SHP77 treated with DMSO at 0.1 percent for 48 hours (cell line): Measurements from ENCODE around the gene MADCAM1.
A peak's percentile ranks its signal among the peaks of the same experiment; 100 is the strongest.

ENCODE experiments used
- DNase-seq: peaks from one replicate; lab custom pipeline; 2025; lab: John Stamatoyannopoulos, UW

MADCAM1 gene

DNA sequence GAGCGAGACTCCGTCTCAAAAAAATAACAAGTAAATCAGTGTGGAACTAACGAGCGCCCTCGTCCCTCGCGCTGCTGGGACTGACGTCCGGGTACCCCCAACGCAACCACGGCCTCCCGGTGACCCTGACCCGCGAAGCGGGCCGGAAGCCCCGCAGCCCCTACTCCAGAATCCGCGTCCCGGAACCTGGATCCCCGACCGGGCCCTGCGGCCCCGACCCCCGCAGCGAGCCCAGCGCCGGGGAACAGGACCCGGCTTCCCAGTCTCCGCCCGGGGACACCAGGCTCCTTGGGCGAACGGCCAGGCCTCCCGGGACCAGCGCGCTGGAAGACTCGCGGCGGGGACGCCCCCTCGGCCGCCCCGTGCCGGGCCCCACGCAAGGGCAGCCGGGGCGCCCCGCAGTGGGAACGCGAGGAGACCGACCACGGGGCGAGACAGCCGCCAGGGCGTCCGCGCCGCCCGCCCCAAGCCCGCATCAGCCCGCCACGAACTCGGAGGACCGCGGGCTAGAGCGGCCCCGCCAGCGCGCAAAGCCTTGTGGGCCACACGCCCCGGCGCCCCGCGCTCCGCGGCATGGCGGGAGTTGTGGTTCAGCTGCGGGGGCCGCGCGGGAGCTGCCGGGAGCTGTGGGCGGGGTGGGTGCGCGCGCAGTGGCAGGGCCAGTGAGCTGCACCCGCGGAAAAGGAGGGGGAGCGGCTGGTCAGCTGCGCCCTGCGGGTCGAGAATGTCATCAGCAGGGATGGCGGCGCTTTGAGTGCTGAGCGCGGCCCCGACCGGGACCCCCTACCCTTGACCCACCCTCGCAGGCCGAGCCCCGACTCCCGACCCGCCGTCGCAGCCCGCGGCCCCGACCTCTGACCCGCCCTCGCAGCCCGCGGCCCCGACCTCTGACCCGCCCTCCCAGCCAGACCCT, 7.5 kb upstream of the MADCAM1 start:
- DNase-seq, result peak; percentile 75

GRCh38 chr19:489418-490196, 6.7 kb upstream of the MADCAM1 start:
- DNase-seq, result no peak

DNA sequence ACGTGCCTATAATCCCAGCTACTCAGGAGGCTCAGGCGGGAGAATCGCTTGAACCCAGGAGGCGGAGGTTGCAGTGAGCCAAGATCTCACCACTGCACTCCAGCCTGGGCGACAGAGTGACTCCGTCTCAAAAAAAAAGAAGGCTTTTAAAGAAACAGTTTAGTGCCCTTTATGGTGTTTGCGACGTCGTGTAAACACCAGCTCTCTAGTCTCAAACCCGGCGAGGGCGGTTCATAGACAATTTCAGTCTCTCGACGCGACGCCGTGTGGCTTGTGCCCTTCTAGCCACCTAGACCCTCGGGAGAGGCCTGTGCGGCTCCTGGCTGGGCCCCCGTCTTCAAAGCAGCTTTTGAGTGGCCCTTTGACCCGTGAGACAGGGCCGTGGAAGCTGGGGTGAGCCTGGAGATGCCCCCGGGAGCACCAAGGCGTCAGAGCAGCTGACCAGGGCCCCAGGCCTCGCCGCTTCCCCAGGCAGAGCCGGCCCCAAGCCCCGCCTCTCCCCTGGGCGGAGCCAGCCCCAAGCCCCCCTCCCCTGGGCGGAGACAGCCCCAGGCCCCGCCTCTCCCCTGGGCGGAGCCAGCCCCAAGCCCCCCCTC, 5.0 kb upstream of the MADCAM1 start:
- DNase-seq, result no peak

DNA sequence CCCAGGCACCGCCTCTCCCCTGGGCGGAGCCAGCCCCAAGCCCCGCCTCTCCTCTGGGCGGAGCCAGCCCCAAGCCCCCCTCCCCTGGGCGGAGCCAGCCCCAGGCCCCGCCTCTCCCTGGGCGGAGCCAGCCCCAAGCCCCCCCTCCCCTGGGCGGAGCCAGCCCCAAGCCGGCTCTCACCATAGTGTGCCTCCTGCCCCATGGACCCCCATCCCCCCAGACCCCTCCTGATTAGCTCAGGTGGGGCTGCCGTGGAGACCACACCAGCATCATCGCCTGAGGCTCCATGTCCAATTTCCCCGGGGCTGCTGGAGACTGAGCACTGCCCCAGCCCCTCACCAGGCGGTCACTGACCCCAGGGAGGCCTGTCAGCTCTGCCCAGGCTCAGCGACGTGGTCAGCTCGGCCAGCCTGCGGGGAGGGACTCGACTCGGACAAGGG, 4.2 kb upstream of the MADCAM1 start:
- no peak for DNase-seq

DNA sequence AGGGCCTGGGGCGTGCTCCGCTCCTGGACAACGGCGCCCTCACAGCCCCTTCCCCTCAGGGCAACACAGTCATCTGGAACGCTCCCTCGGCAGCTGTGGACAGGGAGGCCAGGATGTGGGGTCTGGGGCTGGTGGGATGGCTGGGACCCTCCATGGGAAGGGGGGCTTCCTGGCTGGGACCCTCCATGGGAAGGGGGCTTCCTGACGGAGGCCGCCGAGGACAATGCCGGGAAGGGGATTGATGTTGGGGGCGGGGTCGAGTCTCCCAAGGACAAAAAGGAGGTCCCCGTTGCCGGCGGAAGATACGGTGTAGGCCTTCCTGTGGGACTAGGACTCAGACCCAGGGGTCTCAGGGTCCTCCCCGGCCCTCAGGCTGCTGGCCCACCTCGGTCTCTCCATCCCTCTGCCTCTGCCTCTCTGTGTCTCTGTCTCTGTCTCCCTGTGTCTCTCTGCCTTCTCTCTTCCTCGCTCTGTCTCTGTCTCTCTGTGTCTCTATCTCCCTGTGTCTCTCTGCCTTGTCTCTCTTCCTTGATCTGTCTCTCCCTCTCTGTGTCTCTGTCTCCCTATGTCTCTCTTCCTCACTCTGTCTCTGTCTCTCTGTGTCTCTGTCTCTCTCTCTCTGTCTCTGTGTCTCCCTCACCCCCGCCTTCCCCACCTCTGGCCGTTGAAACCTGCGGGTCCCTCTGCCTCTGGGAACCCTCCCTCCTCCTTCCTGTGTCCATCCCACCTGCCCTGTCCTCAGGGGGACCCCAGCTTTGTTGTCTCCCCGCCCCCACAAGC, 2.7 kb upstream of the MADCAM1 start:
- no peak for DNase-seq

- no peak for DNase-seq
Measured at GRCh38 chr19:494171-495080, 1.9 kb upstream of the MADCAM1 start.

- DNase-seq, result no peak
Measured at GRCh38 chr19:495081-495401, 1.2 kb upstream of the MADCAM1 start.

DNA sequence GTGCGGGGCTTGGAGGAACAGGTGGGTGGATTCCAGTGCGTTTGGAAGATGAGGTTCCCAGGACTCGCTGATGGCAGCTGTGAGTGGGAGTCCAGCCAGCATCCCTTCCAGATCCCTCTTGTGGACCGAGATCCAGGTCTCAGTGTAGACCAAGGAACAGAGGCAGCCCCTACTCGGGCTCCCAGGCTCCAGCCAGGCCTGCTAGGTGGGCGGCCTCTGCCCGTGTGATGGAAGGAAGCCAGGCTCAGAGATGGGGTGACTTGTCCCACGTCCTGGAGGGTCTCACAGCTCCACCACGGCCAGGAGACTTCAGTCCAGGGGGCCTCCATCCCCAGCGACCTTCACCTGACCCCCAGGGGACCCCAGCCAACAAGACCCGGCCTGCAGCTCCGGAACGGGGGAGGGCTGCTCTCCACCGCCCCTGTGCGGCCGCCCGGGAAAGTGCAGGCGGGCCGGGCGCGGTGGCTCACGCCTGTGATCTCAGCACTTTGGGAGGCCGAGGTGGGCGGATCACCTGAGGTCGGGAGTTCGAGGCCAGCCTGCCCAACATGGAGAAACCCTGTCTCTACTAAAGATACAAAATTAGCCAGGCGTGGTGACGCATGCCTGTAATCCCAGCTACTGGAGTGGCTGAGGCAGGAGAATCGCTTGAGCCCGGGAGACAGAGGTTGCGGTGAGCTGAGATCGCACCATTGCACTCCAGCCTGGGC, 729 bp upstream of the MADCAM1 start:
- no peak for DNase-seq

DNA sequence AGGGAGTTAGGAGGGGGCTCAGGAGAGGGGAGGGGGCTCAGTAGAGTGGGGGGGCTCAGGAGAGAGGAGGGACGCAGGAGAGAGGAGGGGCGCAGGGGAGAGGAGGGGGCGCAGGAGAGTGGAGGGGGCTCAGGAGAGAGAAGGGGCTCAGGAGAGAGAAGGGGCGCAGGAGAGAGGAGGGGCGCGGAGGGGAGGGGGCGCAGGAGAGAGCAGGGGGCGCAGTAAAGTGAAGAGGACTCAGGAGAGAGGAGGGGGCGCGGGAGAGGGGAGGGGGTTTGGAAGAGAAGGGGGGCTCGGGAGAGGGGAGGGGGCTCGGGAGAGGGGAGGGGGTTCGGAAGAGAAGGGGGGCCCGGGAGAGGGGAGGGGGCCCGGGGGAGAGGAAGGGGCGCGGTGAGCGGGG, 700 bp downstream of the MADCAM1 start:
- no peak for DNase-seq

DNA sequence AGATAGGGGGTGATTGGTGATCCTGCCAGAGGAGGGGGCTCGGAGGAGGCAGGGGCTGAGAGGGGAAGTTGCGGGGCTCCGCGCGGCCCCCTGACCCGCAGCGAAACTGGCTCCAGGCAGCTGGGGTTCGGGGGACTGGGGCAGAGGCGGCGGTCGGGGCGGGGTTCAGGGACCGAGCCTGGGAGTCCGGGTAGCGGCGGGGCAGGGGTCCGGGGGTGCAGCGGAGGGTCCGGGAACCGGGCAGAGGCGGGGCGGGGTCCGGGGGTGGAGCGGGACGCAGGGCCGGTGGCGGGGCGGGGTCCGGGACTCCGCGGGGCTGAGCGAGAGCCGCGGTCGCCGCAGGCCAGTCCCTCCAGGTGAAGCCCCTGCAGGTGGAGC, 1.2 kb downstream of the MADCAM1 start:
- DNase-seq, result no peak

DNA sequence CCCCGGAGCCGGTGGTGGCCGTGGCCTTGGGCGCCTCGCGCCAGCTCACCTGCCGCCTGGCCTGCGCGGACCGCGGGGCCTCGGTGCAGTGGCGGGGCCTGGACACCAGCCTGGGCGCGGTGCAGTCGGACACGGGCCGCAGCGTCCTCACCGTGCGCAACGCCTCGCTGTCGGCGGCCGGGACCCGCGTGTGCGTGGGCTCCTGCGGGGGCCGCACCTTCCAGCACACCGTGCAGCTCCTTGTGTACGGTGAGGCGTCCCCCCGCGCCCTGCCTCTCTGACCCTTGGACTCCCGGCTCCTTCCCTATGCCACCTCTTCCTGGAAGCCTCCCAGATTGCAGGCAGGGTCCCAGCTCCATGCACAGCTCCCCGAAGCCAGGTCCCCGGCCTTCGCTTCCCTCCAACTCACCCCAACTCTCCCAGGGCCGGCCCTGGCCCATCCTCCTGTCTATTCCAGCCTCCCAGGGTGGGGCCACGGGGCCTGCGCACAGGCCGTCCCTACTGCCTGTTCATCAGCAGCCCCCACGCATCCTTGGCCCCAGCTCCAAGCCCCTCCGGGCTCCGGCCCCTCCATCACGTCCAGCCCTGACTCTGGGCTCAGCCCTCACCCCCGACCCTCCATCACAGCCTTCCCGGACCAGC, 1.7 kb downstream of the MADCAM1 start:
- DNase-seq, result no peak

DNA sequence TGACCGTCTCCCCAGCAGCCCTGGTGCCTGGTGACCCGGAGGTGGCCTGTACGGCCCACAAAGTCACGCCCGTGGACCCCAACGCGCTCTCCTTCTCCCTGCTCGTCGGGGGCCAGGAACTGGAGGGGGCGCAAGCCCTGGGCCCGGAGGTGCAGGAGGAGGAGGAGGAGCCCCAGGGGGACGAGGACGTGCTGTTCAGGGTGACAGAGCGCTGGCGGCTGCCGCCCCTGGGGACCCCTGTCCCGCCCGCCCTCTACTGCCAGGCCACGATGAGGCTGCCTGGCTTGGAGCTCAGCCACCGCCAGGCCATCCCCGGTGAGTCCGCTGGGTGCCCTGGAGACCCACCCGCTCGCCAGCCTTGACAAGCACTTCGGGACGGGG, 2.2 kb downstream of the MADCAM1 start:
- DNase-seq, result no peak

DNA sequence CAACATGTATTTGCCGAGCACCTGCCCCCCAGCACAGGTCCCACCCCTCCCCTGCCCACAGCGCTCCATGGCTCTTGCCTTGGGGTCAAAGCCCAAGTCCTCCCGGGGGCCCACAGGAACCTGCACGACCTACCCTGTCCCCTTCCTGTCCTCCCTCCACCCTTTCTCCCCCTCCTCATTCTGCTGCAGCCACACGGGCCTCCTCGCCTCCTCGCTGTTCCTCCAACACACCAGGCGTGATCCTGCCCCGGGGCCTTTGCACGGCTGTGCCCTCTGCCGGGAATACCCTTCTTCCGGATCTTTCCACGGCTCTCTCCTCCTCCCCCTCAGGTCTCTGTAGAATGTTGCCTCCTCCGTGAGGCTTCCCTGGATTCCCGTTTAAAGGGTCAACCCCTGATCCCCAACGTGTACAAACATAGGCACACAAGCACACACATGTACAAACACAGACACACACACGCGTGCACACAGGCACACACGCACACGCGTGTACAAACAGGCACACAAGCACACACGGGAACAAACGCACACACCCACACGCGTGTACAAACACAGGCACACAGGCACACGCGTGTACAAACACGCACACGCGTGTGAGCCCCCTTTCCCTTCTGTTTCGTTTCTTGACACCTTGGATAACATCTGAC, 2.8 kb downstream of the MADCAM1 start:
- DNase-seq, result no peak

DNA sequence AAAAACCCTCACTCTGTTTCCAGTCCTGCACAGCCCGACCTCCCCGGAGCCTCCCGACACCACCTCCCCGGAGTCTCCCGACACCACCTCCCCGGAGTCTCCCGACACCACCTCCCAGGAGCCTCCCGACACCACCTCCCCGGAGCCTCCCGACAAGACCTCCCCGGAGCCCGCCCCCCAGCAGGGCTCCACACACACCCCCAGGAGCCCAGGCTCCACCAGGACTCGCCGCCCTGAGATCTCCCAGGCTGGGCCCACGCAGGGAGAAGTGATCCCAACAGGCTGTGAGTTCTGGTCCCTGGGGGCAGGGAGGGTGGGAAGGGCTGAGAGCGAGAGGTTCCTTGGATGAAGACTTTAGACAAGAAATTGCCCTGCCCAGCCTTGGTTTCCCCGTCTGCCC, 5.4 kb downstream of the MADCAM1 start:
- no peak for DNase-seq

DNA sequence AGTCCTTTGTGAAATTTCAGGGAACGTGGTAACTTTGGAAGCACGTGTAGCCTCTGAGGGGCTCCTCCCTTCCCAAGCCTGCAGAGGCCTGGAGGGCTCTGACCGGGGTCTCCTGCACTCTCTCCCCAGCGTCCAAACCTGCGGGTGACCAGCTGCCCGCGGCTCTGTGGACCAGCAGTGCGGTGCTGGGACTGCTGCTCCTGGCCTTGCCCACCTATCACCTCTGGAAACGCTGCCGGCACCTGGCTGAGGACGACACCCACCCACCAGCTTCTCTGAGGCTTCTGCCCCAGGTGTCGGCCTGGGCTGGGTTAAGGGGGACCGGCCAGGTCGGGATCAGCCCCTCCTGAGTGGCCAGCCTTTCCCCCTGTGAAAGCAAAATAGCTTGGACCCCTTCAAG, 8.3 kb downstream of the MADCAM1 start:
- DNase-seq, result no peak

DNA sequence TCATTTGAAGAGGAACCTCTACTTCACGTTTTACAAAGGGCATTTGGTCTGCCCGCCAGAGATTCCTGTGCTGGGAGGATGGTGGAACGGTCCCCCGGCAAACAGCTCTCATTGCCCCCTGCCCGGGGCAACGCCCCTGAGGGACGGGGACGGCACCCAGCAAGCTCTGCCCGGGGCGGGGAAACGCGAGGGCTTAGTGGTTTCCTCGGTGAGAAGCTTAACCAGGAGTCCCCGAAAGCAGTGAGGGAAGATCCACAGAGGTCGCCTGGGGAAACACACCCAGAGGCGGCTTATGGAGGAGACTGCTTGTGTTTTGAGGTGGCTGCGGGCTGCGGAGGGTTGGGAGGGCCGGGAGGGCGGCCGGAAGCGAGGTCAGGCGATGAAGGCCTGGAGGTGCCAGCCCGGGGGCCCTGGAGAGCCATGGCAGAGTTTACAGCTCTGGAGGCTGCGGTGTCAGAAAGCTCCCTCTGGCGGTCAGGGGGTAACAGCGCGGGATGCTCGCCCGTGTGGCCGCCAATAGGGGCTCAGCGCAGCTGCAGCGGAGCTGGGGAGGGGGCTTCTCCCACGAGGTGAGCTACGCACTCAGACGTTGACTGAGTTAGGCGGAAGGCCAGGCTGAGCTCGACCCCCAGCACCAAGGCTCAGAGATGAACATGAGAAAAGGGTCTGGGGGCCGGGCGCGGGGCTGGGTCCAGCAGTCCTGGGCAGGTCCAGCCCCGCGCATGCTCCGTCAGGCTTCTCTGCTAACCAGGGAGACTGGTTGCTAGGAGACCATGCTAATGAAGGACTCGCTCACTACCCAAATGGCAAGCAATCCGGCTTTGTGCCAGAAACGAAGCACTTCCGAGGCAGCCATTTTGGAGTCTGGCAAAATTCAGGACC, 10.4 kb downstream of the MADCAM1 start:
- peak; percentile 96 for DNase-seq

DNA sequence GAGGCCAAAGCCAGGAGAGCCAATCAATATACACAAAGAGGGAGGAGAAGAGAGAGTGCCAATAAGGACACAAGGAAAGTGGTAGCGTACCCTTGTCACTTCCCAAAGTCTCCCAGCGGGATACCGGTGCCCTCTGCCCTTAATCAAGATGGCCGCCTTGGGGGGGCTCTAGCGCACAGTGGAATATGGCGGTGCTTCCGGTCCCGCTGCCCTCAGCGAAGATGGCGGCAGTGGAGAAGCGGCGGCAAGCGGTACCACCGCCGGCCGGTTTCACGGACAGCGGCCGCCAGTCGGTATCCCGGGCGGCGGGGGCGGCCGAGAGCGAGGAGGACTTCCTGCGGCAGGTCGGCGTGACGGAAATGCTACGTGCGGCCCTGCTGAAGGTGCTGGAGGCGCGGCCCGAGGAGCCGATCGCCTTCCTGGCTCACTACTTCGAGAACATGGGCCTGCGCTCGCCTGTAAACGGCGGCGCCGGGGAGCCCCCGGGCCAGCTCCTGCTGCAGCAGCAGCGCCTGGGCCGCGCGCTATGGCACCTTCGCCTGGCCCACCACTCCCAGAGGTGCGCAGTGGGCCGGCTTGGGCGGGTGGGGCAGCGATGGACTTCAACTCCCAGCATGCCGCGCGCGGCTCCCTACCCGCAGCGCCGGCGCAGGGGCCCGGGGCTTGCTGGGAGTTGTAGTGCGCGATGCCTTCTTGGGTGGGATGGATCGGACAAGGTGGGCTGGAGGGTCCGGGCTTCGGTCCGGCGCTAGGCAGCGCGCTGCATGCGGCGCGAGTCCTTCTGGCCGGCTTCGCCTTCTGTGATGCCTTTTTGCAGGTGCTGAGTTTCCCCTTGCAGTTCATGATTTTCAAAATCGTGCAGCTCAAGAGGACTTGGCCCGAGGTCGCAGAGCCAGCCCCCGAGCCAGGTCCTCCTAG, 11.3 kb downstream of the MADCAM1 start, which contains the start of gene TPGS1:
Gene TPGS1 (plus strand): TSS at position 212 of the 918 bp plus-strand sequence. CDS start 10 bp downstream, at position 222.
- peak; percentile 48 for DNase-seq
